Cardiac muscle cell (in vitro differentiated cells and primary cell): ENCODE measurements around the gene GABRG3. TPM values are rescaled to one million over a fixed set of nuclear protein-coding genes. Genes with fewer than 3 reads are reported as not detected.

Source experiments
- DNase-seq, 2 donors: peaks; one replicate each; pipeline versions ENCODE4 v3.0.0 to v3.0.0-alpha.2; 2010 to 2017; ENCODE audit warnings: low read depth in 1 of 2, low spot score in 1 of 2
- H3K27ac ChIP-seq: fragments of 200-600 bp; sonication (generic); 2 replicates; pipeline ENCODE4 v1.5.1; 2016
- H3K27me3 ChIP-seq: fragments of 200-600 bp; sonication (generic); 2 replicates; pipeline ENCODE4 v1.6.0; 2016; ENCODE audit warnings: control low read depth
- H3K36me3 ChIP-seq: fragments of 200-600 bp; sonication (generic); 2 replicates; pipeline ENCODE4 v1.5.1; 2016; ENCODE audit warnings: control low read depth
- H3K4me1 ChIP-seq: fragments of 200-600 bp; sonication (generic); 2 replicates; pipeline ENCODE4 v1.8.1; 2017; ENCODE audit warnings: low read depth, mild to moderate bottlenecking, mixed run types
- H3K4me3 ChIP-seq: fragments of 200-600 bp; sonication (generic); 2 replicates; pipeline ENCODE4 v1.5.1; 2016; ENCODE audit warnings: mild to moderate bottlenecking
- H3K9me3 ChIP-seq: fragments of 200-600 bp; sonication (generic); 2 replicates; pipeline ENCODE4 v1.5.1; 2017; ENCODE audit warnings: low read depth, mild to moderate bottlenecking, control low read depth
- CTCF ChIP-seq: IDR thresholded peaks from 2 replicates; pipeline ENCODE4 v1.5.1; 2012; ENCODE audit warnings: low read depth, mild to moderate bottlenecking, low read length
- polyA plus RNA-seq: library from polyadenylated mRNA; unstranded; fragments of >200 nt; fragmentation: Nextera tagmentation; extraction: Ambion mirVana; gene quantifications from 2 replicates; pipeline ENCODE4 v1.2.1, GENCODE V29; 2016
- total RNA-seq: library from RNA; depleted of rRNA; stranded (reverse); fragments of >200 nt; gene quantifications from 2 replicates; pipeline ENCODE4 v1.2.3, GENCODE V29; 2016

Gene GABRG3
- total and polyA plus RNA-seq, 2 experiments from 2014 or later: not detected

GRCh38 chr15:27323801-27324200 lies 352.8 kb downstream of the GABRG3 start:
- no peak overlapping the region for H3K27ac ChIP-seq
- no peaks in the 10 kb centered on the region for H3K9me3 ChIP-seq
- H3K4me1 ChIP-seq: no peaks in the 10 kb centered on the region
- no peak overlapping the region for H3K4me3 ChIP-seq
- no peaks in the 10 kb centered on the region for H3K36me3 ChIP-seq
- TF ChIP-seq CTCF: no peak
- H3K27me3 ChIP-seq: no peaks in the 10 kb centered on the region
- no peak for DNase-seq

- H3K27ac ChIP-seq: no peak overlapping the region
- DNase-seq: no peak
- no peaks in the 10 kb centered on the region for H3K4me1 ChIP-seq
- no peaks in the 10 kb centered on the region for H3K9me3 ChIP-seq
- TF ChIP-seq CTCF: no peak
- no peak overlapping the region for H3K4me3 ChIP-seq
- H3K36me3 ChIP-seq: no peaks in the 10 kb centered on the region
- no peaks in the 10 kb centered on the region for H3K27me3 ChIP-seq
These were observed 354.1 kb downstream of the GABRG3 start for GRCh38 chr15:27324886-27325615.

- no peaks in the 10 kb centered on the region for H3K36me3 ChIP-seq
- no peaks in the 10 kb centered on the region for H3K4me1 ChIP-seq
- no peaks in the 10 kb centered on the region for H3K9me3 ChIP-seq
- no peak overlapping the region for H3K4me3 ChIP-seq
- no peak overlapping the region for H3K27ac ChIP-seq
- H3K27me3 ChIP-seq: no peaks in the 10 kb centered on the region
- DNase-seq: no peak
- no peak for TF ChIP-seq CTCF
These were observed 356.6 kb downstream of the GABRG3 start for GRCh38 chr15:27327467-27328025.

- no peaks in the 10 kb centered on the region for H3K27me3 ChIP-seq
- H3K36me3 ChIP-seq: no peaks in the 10 kb centered on the region
- no peak for TF ChIP-seq CTCF
- H3K9me3 ChIP-seq: no peaks in the 10 kb centered on the region
- no peak overlapping the region for H3K27ac ChIP-seq
- H3K4me1 ChIP-seq: no peaks in the 10 kb centered on the region
- no peak for DNase-seq
- H3K4me3 ChIP-seq: no peak overlapping the region
These were observed 357.2 kb downstream of the GABRG3 start for GRCh38 chr15:27328186-27328585.

GRCh38 chr15:27328608-27329007 lies 357.6 kb downstream of the GABRG3 start:
- Histone ChIP-seq H3K36me3 (no peaks in the 10 kb centered on the region), H3K4me3 (no peak overlapping the region), H3K27ac (no peak overlapping the region), H3K9me3 (no peaks in the 10 kb centered on the region), H3K27me3 (no peaks in the 10 kb centered on the region), H3K4me1 (no peaks in the 10 kb centered on the region)
- no peak for TF ChIP-seq CTCF
- DNase-seq: no peak
